Naive thymus-derived CD4-positive, alpha-beta T cell (primary cell): ENCODE data around the gene TRAP1. TPM values are rescaled to one million over a fixed set of nuclear protein-coding genes. Genes with fewer than 3 reads are reported as not detected.

Experiments
- ATAC-seq: fragments of 150-1000 bp; cut with Tn5 transposase; 2 replicates; pipeline ENCODE4 v1.10.0; 2021; ENCODE audit warnings: mild to moderate bottlenecking, moderate library complexity
- CTCF ChIA-PET: fragments of 350-600 bp; sonication (Branson Sonifier 250); formaldehyde crosslinking; loops from one replicate; lab custom pipeline; 2021; ENCODE audit warnings: antibody characterized with exemption; lab: Charles Lee
- POLR2A ChIA-PET: fragments of 350-600 bp; sonication (Branson Sonifier 250); formaldehyde crosslinking; loops from one replicate; lab custom pipeline; 2021; ENCODE audit warnings: antibody characterized with exemption, inconsistent platforms; lab: Charles Lee
- DNase-seq, 9 donors: peaks; one replicate each; pipeline versions ENCODE4 v3.0.0 to v3.0.0-alpha.2; 2020 to 2022; ENCODE audit warnings: mixed read lengths in 1 of 9
- H3K27ac ChIP-seq: one replicate; pipeline ENCODE4 v1.7.0; 2013; ENCODE audit warnings: mild to moderate bottlenecking, low read depth, low read length, moderate library complexity
- H3K27me3 ChIP-seq, 2 donors: one replicate each; pipeline ENCODE4 v1.7.0; 2013; ENCODE audit warnings: low read length in 2 of 2, mild to moderate bottlenecking in 2 of 2, moderate library complexity in 2 of 2; ENCODE audit not compliant: control insufficient read depth in 2 of 2, insufficient read depth in 2 of 2
- H3K36me3 ChIP-seq, 3 experiments: 1 replicate in 2 of 3; 2 replicates in 1 of 3; pipeline ENCODE4 v1.7.0; 2013; ENCODE audit warnings: low read length in 3 of 3, mild to moderate bottlenecking in 3 of 3, moderate library complexity in 1 of 3; ENCODE audit not compliant: insufficient read depth in 3 of 3, control insufficient read depth in 2 of 3
- H3K4me1 ChIP-seq, 2 donors: one replicate each; pipeline ENCODE4 v1.7.0; 2013; ENCODE audit warnings: low read length in 2 of 2, mild to moderate bottlenecking in 2 of 2, moderate library complexity in 1 of 2; ENCODE audit not compliant: control insufficient read depth in 2 of 2, insufficient read depth in 2 of 2
- H3K4me3 ChIP-seq: 2 replicates; pipeline ENCODE4 v1.7.0; 2013; ENCODE audit warnings: mild to moderate bottlenecking, low read length
- H3K9me3 ChIP-seq, 3 experiments: 1 replicate in 2 of 3; 2 replicates in 1 of 3; pipeline ENCODE4 v1.7.0; 2013; ENCODE audit warnings: low read length in 3 of 3; ENCODE audit not compliant: control insufficient read depth in 2 of 3
- H3K27ac Mint-ChIP-seq, 9 donors: one replicate each; pipeline ENCODE4 v1.8.0; 2020 to 2022; ENCODE audit warnings: mixed read lengths in 9 of 9, mild to moderate bottlenecking in 8 of 9, moderate library complexity in 5 of 9, inconsistent platforms in 2 of 9
- H3K27me3 Mint-ChIP-seq, 5 donors: one replicate each; pipeline ENCODE4 v1.8.0; 2021 to 2022; ENCODE audit warnings: mixed read lengths in 5 of 5, mild to moderate bottlenecking in 1 of 5
- H3K36me3 Mint-ChIP-seq, 5 donors: one replicate each; pipeline ENCODE4 v1.8.0; 2020 to 2022; ENCODE audit warnings: mixed read lengths in 5 of 5, mild to moderate bottlenecking in 3 of 5, inconsistent platforms in 1 of 5
- H3K4me1 Mint-ChIP-seq, 7 donors: one replicate each; pipeline ENCODE4 v1.8.0; 2020 to 2022; ENCODE audit warnings: mixed read lengths in 7 of 7, mild to moderate bottlenecking in 3 of 7, inconsistent platforms in 1 of 7
- H3K4me3 Mint-ChIP-seq, 10 donors: one replicate each; pipeline ENCODE4 v1.8.0; 2020 to 2022; ENCODE audit warnings: mild to moderate bottlenecking in 10 of 10, mixed read lengths in 10 of 10, moderate library complexity in 6 of 10, inconsistent platforms in 2 of 10
- H3K9me3 Mint-ChIP-seq, 11 donors: one replicate each; pipeline ENCODE4 v1.8.0; 2020 to 2022; ENCODE audit warnings: mixed read lengths in 11 of 11, mild to moderate bottlenecking in 4 of 11, inconsistent platforms in 1 of 11, moderate library complexity in 1 of 11
- intact Hi-C, 2 donors: fragments of 100-400 bp; cut with micrococcal nuclease; formaldehyde crosslinking; loops; one replicate each; pipeline ENCODE4 v1.15.1; 2023
- polyA plus RNA-seq, 2 donors: library from polyadenylated mRNA; unstranded; fragments of 300-500 nt; fragmentation: Illumina TruSeq; gene quantifications; one replicate each; pipeline ENCODE4 v1.2.3, GENCODE V29; 2021
- total RNA-seq, 6 experiments: library from RNA in 5 of 6; stranded (reverse) in 5 of 6; gene quantifications; 1 replicate in 5 of 6; 2 replicates in 1 of 6; pipeline ENCODE4 v1.2.3 and lab custom pipeline; 2021 to 2026

The TRAP1 gene
- total and polyA plus RNA-seq, 7 experiments from 2014 or later, result 59.6 to 138 (median 123) TPM

GRCh38 chr16:3729161-3730112, 12.1 kb upstream of the TRAP1 start:
- CTCF ChIA-PET, result no interaction called here
- H3K36me3 ChIP-seq, result peaks cover 0 to 71% (median 17%) of the 10 kb centered on the region in 3 experiments
- ATAC-seq, result no peak
- H3K4me3 ChIP-seq, result no peak overlapping the region
- intact Hi-C loops, result no loop called here
- H3K4me1 ChIP-seq, result no peaks in the 10 kb centered on the region
- POLR2A ChIA-PET, result no interaction called here
- H3K36me3 Mint-ChIP-seq, result peaks cover 14 to 43% (median 20%) of the 10 kb centered on the region in 5 donors
- peaks cover 0 to 3% (median 0%) of the 10 kb centered on the region in 7 donors for H3K4me1 Mint-ChIP-seq
- H3K9me3 Mint-ChIP-seq, result no peaks in the 10 kb centered on the region
- no peak for DNase-seq
- H3K27me3 Mint-ChIP-seq, result no peaks in the 10 kb centered on the region
- H3K4me3 Mint-ChIP-seq, result no peak overlapping the region
- no peaks in the 10 kb centered on the region for H3K9me3 ChIP-seq
- H3K27ac Mint-ChIP-seq, result peak overlapping the region in 1 of 9 donors; percentile 2
- H3K27ac ChIP-seq, result no peak overlapping the region
- H3K27me3 ChIP-seq, result no peaks in the 10 kb centered on the region

DNA sequence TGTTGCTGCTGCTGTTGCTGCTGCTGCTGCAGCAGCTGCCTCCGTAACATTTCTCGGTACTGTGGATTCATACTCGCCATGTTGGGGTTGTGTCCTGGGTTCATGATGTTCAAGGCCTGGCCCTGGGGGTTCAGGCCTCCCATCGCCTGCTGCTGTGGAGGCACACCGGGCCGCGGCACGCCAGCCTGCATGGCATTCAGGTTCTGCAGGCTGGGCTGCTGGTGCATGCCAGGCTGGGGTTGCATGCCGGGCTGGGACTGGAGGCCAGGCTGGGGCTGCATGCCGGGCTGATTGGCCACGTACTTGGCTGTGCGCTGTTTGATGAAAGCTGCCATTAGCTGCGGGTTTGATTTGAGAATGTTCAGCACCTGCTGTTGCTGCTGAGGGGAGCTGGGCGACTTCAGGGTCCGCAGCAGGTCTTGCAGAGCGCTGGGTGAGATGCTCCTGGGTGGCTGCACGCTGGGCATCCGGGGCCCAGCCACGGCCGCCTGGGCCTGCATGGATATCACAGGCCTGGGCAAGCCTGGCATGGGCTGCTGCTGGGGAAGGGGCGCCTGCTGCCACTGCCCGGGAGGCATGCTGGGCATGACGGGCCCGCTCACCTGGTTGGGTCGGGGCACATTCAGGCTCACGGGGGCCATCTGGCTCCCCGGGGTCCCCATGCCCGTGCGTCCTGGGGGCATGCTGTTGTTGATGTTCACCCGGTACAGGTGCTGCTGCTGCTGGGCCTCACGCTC, 11.3 kb upstream of the TRAP1 start:
- no peak overlapping the region for H3K4me3 ChIP-seq
- ATAC-seq (no peak), DNase-seq (no peak)
- Mint-ChIP-seq H3K27ac (peak overlapping the region in 2 of 9 donors; percentile 51 to 72), H3K4me1 (peaks cover 0 to 3% (median 0%) of the 10 kb centered on the region in 7 donors), H3K4me3 (no peak overlapping the region), H3K36me3 (peaks cover 11 to 37% (median 17%) of the 10 kb centered on the region in 5 donors), H3K9me3 (no peaks in the 10 kb centered on the region), H3K27me3 (no peaks in the 10 kb centered on the region)
- H3K27ac ChIP-seq, result no peak overlapping the region
- ChIA-PET CTCF (no interaction called here), POLR2A (no interaction called here)
- H3K27me3 ChIP-seq, result no peaks in the 10 kb centered on the region
- peaks cover 0 to 64% (median 17%) of the 10 kb centered on the region in 3 experiments for H3K36me3 ChIP-seq
- no peaks in the 10 kb centered on the region for H3K9me3 ChIP-seq
- intact Hi-C loops, result no loop called here
- H3K4me1 ChIP-seq, result no peaks in the 10 kb centered on the region

DNA sequence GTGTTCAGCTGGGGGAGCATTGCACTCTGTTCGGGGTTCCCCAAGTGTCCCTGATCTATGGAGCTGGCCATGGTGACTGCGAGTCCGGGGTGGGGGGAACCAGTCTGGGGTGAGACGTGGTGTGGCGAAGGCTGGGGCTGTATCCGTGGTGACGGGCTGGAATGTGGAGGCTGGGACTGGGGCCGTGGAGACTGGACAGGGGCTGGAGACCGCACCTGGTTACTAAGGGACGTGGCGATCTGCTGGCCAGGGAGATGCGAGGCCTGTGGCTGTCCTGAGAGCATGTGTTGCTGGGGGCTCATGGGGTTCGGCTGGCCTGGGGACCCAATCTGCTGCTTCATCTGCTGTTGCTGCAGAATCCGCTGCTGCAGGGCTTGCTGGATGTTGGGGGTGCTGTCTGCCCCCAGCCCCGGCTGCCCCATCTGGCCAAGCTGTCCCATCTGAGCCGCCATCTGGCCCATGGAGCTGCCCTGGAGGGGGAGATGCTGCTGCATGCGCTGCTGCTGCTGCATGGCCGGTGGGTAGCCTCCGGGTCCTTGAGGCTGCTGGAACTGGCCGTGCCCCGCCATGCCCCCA, 10.6 kb upstream of the TRAP1 start:
- no peaks in the 10 kb centered on the region for H3K27me3 ChIP-seq
- H3K27ac Mint-ChIP-seq, result no peak overlapping the region
- no peak overlapping the region for H3K27ac ChIP-seq
- H3K27me3 Mint-ChIP-seq, result no peaks in the 10 kb centered on the region
- intact Hi-C loops, result no loop called here
- H3K4me1 Mint-ChIP-seq, result peaks cover 0 to 3% (median 0%) of the 10 kb centered on the region in 7 donors
- peaks cover 11 to 37% (median 17%) of the 10 kb centered on the region in 5 donors for H3K36me3 Mint-ChIP-seq
- H3K4me1 ChIP-seq, result no peaks in the 10 kb centered on the region
- H3K36me3 ChIP-seq, result peaks cover 0 to 59% (median 17%) of the 10 kb centered on the region in 3 experiments
- peaks cover 0 to under 1% (median 0%) of the 10 kb centered on the region in 11 donors for H3K9me3 Mint-ChIP-seq
- DNase-seq (no peak), ATAC-seq (no peak)
- H3K4me3 ChIP-seq, result no peak overlapping the region
- ChIA-PET CTCF (no interaction called here), POLR2A (no interaction called here)
- H3K9me3 ChIP-seq, result no peaks in the 10 kb centered on the region
- H3K4me3 Mint-ChIP-seq, result no peak overlapping the region

GRCh38 chr16:3726021-3726687, 8.8 kb upstream of the TRAP1 start:
- Mint-ChIP-seq H3K4me3 (no peak overlapping the region), H3K9me3 (peaks cover 0 to 4% (median 0%) of the 10 kb centered on the region in 11 donors), H3K36me3 (peaks cover 11 to 28% (median 13%) of the 10 kb centered on the region in 5 donors), H3K27ac (peak overlapping the region in 1 of 9 donors; percentile 14), H3K4me1 (peaks cover 0 to 3% (median 0%) of the 10 kb centered on the region in 7 donors), H3K27me3 (no peaks in the 10 kb centered on the region)
- H3K9me3 ChIP-seq, result no peaks in the 10 kb centered on the region
- H3K4me1 ChIP-seq, result no peaks in the 10 kb centered on the region
- H3K4me3 ChIP-seq, result no peak overlapping the region
- H3K27ac ChIP-seq, result no peak overlapping the region
- intact Hi-C loops, result no loop called here
- peaks cover 0 to 41% (median 9%) of the 10 kb centered on the region in 3 experiments for H3K36me3 ChIP-seq
- H3K27me3 ChIP-seq, result no peaks in the 10 kb centered on the region
- ChIA-PET CTCF (no interaction called here), POLR2A (no interaction called here)
- DNase-seq, result no peak
- ATAC-seq, result no peak

DNA sequence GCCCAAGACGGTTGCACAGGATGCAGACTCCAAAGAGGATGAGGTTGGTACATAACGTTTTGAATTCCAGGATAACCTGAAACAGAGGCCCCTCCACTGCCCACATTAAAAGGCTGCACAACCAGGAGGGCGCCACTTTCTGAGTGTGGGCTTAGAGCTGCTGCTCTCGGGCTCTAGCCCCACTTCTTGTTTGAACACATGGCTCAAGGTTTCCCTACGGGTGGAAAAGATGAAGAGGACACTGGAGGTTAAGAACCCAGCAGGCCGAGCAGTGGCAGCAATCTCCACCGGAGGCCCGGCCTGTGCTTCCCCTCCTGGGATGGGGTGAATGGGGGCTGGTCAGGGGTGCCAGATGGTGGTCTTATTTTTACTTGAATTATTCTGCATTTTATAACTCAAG, 8.0 kb upstream of the TRAP1 start:
- POLR2A ChIA-PET, result interaction anchor here (0.5 kb wide), 1 partner anchor 1232 kb away, joined by 3 read pairs; no protein-coding TSS in a partner anchor
- Mint-ChIP-seq H3K4me1 (peaks cover 0 to 3% (median 0%) of the 10 kb centered on the region in 7 donors), H3K4me3 (peak overlapping the region in 2 of 10 donors; percentile 12 to 37), H3K27me3 (no peaks in the 10 kb centered on the region), H3K36me3 (peaks cover 7 to 19% (median 10%) of the 10 kb centered on the region in 5 donors), H3K9me3 (peaks cover 0 to 4% (median 0%) of the 10 kb centered on the region in 11 donors), H3K27ac (peak overlapping the region in 1 of 9 donors; percentile 23)
- no peaks in the 10 kb centered on the region for H3K27me3 ChIP-seq
- ATAC-seq, result no peak
- no peak for DNase-seq
- H3K4me3 ChIP-seq, result no peak overlapping the region
- H3K9me3 ChIP-seq, result no peaks in the 10 kb centered on the region
- H3K4me1 ChIP-seq, result no peaks in the 10 kb centered on the region
- intact Hi-C loops, result no loop called here
- CTCF ChIA-PET, result no interaction called here
- peaks cover 0 to 33% (median 5%) of the 10 kb centered on the region in 3 experiments for H3K36me3 ChIP-seq
- H3K27ac ChIP-seq, result no peak overlapping the region

GRCh38 chr16:3722508-3722907, 5.2 kb upstream of the TRAP1 start:
- no peak overlapping the region for H3K27ac ChIP-seq
- H3K4me3 Mint-ChIP-seq, result no peak overlapping the region
- ATAC-seq (no peak), DNase-seq (no peak)
- peaks cover 0 to 4% (median 0%) of the 10 kb centered on the region in 11 donors for H3K9me3 Mint-ChIP-seq
- peaks cover 5 to 6% of the 10 kb centered on the region in 2 donors for H3K4me1 ChIP-seq
- intact Hi-C loops, result no loop called here
- CTCF ChIA-PET, result interaction anchor here (0.6 kb wide), 2 partner anchors 10 to 485 kb away, joined by 3 read pairs; no protein-coding TSS in a partner anchor
- H3K27me3 ChIP-seq, result no peaks in the 10 kb centered on the region
- H3K4me3 ChIP-seq, result no peak overlapping the region
- peak overlapping the region in 1 of 9 donors; percentile 14 for H3K27ac Mint-ChIP-seq
- H3K36me3 ChIP-seq, result peaks cover 0 to 6% (median under 1%) of the 10 kb centered on the region in 3 experiments
- H3K36me3 Mint-ChIP-seq, result peaks cover 0 to 4% (median 1%) of the 10 kb centered on the region in 5 donors
- POLR2A ChIA-PET, result no interaction called here
- no peaks in the 10 kb centered on the region for H3K9me3 ChIP-seq
- peaks cover 0 to 10% (median 5%) of the 10 kb centered on the region in 7 donors for H3K4me1 Mint-ChIP-seq
- no peaks in the 10 kb centered on the region for H3K27me3 Mint-ChIP-seq
